Measurements from ENCODE around the gene LMNB1. TPM values are rescaled to one million over a fixed set of nuclear protein-coding genes. Genes with fewer than 3 reads are reported as not detected.

Gene LMNB1
- total and polyA plus RNA-seq, 2 of the 13 experiments (the other 11 are each of a cell fraction or from before 2014, with no cell fraction given): 12.5 to 159 TPM

DNA sequence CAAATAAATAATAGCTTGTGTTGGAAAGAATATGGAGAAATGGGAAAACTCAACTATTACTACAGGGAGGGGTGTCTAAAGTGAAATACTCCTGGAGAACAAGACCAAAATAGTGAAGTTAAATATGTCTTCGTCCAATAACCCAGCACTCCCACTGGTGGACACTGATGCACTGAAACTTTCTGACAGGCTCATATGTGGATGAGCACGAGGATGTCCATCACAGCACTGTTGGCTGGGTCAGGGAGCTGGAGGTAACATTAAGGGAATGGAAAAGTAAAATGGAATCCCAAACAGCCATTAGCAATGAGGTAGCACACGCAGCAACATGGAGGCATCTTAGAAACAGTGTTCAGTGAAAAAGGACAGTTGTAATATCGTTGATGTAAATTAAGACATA lies 86.5 kb downstream of the LMNB1 start (continued):
- TF ChIP-seq, protein P1, sequence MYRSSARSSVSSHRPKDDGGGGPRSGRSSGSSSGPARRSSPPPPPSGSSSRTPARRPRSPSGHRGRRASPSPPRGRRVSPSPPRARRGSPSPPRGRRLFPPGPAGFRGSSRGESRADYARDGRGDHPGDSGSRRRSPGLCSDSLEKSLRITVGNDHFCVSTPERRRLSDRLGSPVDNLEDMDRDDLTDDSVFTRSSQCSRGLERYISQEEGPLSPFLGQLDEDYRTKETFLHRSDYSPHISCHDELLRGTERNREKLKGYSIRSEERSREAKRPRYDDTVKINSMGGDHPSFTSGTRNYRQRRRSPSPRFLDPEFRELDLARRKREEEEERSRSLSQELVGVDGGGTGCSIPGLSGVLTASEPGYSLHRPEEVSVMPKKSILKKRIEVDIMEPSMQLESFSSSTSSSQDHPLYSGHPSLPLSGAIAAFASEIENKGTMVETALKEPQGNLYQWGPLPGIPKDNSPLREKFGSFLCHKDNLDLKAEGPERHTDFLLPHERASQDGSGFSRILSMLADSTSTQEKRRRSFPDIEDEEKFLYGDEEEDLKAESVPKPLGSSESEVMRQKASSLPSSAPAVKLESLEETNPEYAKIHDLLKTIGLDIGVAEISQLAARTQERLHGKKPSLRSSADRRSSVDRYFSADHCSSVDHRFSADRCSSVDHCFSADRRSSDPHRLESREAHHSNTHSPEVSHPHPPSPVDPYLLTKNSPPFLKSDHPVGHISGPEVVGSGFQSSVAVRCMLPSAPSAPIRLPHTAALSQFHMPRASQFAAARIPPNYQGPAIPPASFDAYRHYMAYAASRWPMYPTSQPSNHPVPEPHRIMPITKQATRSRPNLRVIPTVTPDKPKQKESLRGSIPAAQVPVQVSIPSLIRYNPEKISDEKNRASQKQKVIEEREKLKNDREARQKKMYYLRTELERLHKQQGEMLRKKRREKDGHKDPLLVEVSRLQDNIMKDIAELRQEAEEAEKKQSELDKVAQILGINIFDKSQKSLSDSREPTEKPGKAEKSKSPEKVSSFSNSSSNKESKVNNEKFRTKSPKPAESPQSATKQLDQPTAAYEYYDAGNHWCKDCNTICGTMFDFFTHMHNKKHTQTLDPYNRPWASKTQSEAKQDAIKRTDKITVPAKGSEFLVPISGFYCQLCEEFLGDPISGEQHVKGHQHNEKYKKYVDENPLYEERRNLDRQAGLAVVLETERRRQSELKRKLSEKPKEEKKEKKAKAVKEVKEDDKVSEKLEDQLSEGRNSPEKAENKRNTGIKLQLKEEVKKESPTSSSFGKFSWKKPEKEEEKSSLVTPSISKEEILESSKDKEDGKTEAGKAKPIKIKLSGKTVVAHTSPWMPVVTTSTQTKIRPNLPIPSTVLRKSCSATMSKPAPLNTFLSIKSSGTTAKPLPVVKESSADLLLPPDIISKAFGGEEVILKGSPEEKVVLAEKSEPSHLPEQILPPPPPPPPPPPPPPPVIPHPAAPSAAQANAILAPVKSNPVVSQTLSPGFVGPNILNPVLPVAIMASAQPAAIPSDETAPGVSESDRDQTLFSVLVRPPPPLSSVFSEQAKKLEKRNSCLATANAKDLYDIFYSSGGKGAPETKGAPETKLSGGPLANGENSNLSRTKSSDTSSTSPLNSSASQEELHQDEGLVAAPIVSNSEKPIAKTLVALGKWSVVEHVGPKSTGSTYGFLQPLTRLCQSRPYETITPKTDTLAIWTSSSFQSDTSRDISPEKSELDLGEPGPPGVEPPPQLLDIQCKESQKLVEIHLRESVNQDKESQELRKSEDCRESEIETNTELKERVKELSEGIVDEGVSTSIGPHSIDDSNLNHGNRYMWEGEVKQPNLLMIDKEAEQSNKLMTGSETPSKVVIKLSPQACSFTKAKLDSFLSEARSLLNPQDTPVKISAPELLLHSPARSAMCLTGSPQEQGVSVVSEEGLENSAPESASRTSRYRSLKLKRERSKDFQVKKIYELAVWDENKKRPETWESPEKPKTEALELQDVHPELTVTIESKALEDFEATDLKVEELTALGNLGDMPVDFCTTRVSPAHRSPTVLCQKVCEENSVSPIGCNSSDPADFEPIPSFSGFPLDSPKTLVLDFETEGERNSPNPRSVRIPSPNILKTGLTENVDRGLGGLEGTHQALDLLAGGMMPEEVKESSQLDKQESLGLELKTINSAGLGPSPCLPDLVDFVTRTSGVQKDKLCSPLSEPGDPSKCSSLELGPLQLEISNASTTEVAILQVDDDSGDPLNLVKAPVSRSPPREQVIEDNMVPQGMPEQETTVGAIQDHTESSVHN (CRISPR knock-in tag; IDR thresholded peaks at IDR 0.05): no peak
- TF ChIP-seq ZNF572 (CRISPR knock-in tag; IDR thresholded peaks at IDR 0.05): no peak
- TF ChIP-seq, protein P2, sequence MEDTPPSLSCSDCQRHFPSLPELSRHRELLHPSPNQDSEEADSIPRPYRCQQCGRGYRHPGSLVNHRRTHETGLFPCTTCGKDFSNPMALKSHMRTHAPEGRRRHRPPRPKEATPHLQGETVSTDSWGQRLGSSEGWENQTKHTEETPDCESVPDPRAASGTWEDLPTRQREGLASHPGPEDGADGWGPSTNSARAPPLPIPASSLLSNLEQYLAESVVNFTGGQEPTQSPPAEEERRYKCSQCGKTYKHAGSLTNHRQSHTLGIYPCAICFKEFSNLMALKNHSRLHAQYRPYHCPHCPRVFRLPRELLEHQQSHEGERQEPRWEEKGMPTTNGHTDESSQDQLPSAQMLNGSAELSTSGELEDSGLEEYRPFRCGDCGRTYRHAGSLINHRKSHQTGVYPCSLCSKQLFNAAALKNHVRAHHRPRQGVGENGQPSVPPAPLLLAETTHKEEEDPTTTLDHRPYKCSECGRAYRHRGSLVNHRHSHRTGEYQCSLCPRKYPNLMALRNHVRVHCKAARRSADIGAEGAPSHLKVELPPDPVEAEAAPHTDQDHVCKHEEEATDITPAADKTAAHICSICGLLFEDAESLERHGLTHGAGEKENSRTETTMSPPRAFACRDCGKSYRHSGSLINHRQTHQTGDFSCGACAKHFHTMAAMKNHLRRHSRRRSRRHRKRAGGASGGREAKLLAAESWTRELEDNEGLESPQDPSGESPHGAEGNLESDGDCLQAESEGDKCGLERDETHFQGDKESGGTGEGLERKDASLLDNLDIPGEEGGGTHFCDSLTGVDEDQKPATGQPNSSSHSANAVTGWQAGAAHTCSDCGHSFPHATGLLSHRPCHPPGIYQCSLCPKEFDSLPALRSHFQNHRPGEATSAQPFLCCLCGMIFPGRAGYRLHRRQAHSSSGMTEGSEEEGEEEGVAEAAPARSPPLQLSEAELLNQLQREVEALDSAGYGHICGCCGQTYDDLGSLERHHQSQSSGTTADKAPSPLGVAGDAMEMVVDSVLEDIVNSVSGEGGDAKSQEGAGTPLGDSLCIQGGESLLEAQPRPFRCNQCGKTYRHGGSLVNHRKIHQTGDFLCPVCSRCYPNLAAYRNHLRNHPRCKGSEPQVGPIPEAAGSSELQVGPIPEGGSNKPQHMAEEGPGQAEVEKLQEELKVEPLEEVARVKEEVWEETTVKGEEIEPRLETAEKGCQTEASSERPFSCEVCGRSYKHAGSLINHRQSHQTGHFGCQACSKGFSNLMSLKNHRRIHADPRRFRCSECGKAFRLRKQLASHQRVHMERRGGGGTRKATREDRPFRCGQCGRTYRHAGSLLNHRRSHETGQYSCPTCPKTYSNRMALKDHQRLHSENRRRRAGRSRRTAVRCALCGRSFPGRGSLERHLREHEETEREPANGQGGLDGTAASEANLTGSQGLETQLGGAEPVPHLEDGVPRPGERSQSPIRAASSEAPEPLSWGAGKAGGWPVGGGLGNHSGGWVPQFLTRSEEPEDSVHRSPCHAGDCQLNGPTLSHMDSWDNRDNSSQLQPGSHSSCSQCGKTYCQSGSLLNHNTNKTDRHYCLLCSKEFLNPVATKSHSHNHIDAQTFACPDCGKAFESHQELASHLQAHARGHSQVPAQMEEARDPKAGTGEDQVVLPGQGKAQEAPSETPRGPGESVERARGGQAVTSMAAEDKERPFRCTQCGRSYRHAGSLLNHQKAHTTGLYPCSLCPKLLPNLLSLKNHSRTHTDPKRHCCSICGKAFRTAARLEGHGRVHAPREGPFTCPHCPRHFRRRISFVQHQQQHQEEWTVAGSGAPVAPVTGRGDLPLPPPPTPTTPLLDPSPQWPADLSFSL (CRISPR knock-in tag; IDR thresholded peaks at IDR 0.05): no peak
- no peak for TF ChIP-seq TGIF2 (CRISPR knock-in tag; IDR thresholded peaks at IDR 0.05)
- TF ChIP-seq ZNF724P (CRISPR knock-in tag; IDR thresholded peaks at IDR 0.05; ENCODE audit: borderline replicate concordance): no peak
- TF ChIP-seq MIER2 (CRISPR knock-in tag; IDR thresholded peaks at IDR 0.05): no peak
- TF ChIP-seq GZF1 (CRISPR knock-in tag; IDR thresholded peaks at IDR 0.05): no peak
